HepG2 (cell line): ENCODE results near the gene CNDP1. TPM values are rescaled to one million over a fixed set of nuclear protein-coding genes. Genes with fewer than 3 reads are reported as not detected.

Experiments
- BRCA1 ChIP-seq: sonication (generic); formaldehyde crosslinking; IDR thresholded peaks from 2 replicates; pipeline ENCODE4 v1.4.0; 2020; ENCODE audit warnings: missing genetic modification reagents
- CEBPG ChIP-seq: IDR thresholded peaks from 2 replicates; pipeline ENCODE4 v1.6.1; 2016
- CENPX ChIP-seq: sonication (generic); formaldehyde crosslinking; IDR thresholded peaks from 2 replicates; pipeline ENCODE4 v1.9.0; 2021; ENCODE audit warnings: mild to moderate bottlenecking, missing genetic modification reagents, moderate library complexity
- FOXP1 ChIP-seq, 2 experiments: fragments of 450-650 bp in 1 of 2; IDR thresholded peaks; 2 replicates each; pipeline ENCODE4 v1.6.1; 2017 to 2018; ENCODE audit warnings: antibody characterized with exemption in 1 of 2
- GATA4 ChIP-seq: sonication (generic); IDR thresholded peaks from 2 replicates; pipeline ENCODE4 v1.6.1; 2016; ENCODE audit warnings: antibody characterized with exemption, low read depth, borderline replicate concordance
- HNRNPK ChIP-seq: fragments of 200-400 bp; formaldehyde crosslinking; IDR thresholded peaks from 2 replicates; pipeline ENCODE4 v1.6.1; 2018; ENCODE audit warnings: low read length, low read depth, moderate library complexity, mild to moderate bottlenecking; ENCODE audit not compliant: poor library complexity, severe bottlenecking
- MEIS1 ChIP-seq: sonication (generic); formaldehyde crosslinking; IDR thresholded peaks from 2 replicates; pipeline ENCODE4 v1.9.0; 2021; ENCODE audit warnings: mild to moderate bottlenecking, missing genetic modification reagents, moderate library complexity, borderline replicate concordance
- MIXL1 ChIP-seq: IDR thresholded peaks from 2 replicates; pipeline ENCODE4 v1.6.1; 2016
- PPARG ChIP-seq: conservative IDR thresholded peaks from 2 replicates; pipeline ENCODE4 v1.6.1; 2016; ENCODE audit warnings: missing biosample characterization, missing genetic modification reagents
- RBAK ChIP-seq: sonication (generic); formaldehyde crosslinking; IDR thresholded peaks from 2 replicates; pipeline ENCODE4 v1.5.1; 2020; ENCODE audit warnings: mild to moderate bottlenecking, missing genetic modification reagents
- RFX3 ChIP-seq: IDR thresholded peaks from 2 replicates; pipeline ENCODE4 v1.6.1; 2016; ENCODE audit warnings: missing biosample characterization, missing genetic modification reagents
- SMAD9 ChIP-seq: sonication (generic); formaldehyde crosslinking; IDR thresholded peaks from 2 replicates; pipeline ENCODE4 v1.5.1; 2020; ENCODE audit warnings: mild to moderate bottlenecking, missing genetic modification reagents
- SP140L ChIP-seq: sonication (generic); formaldehyde crosslinking; IDR thresholded peaks from 2 replicates; pipeline ENCODE4 v1.4.0; 2020; ENCODE audit warnings: missing genetic modification reagents, borderline replicate concordance
- TGIF2 ChIP-seq: IDR thresholded peaks from 2 replicates; pipeline ENCODE4 v1.6.1; 2016; ENCODE audit warnings: control low read depth, missing compliant biosample characterization
- ZMYM3 ChIP-seq: sonication (generic); formaldehyde crosslinking; IDR thresholded peaks from 2 replicates; pipeline ENCODE4 v1.5.1; 2020; ENCODE audit warnings: mild to moderate bottlenecking, missing genetic modification reagents
- ZNF142 ChIP-seq: sonication (generic); formaldehyde crosslinking; IDR thresholded peaks from 2 replicates; pipeline ENCODE4 v1.4.0; 2020; ENCODE audit warnings: missing genetic modification reagents
- ZNF431 ChIP-seq: sonication (generic); formaldehyde crosslinking; IDR thresholded peaks from 2 replicates; pipeline ENCODE4 v1.9.0; 2022; ENCODE audit warnings: missing genetic modification reagents, low read depth, mild to moderate bottlenecking, borderline replicate concordance
- ZNF674 ChIP-seq: sonication (generic); formaldehyde crosslinking; IDR thresholded peaks from 2 replicates; pipeline ENCODE4 v1.5.0; 2020; ENCODE audit warnings: low read depth, mild to moderate bottlenecking, missing genetic modification reagents
- ZNF850 ChIP-seq: sonication (generic); formaldehyde crosslinking; conservative IDR thresholded peaks from 2 replicates; pipeline ENCODE4 v1.9.0; 2021; ENCODE audit warnings: mild to moderate bottlenecking, missing genetic modification reagents
- ZSCAN30 ChIP-seq: sonication (generic); formaldehyde crosslinking; IDR thresholded peaks from 2 replicates; pipeline ENCODE4 v1.5.0; 2020; ENCODE audit warnings: mild to moderate bottlenecking, missing genetic modification reagents
- polyA plus RNA-seq, 8 experiments: library from polyadenylated mRNA; depleted of rRNA in 3 of 8; stranded (reverse) in 7 of 8; unstranded in 1 of 8; fragments of >200 nt; fragmentation: Illumina TruSeq in 4 of 8; extraction: Trizol in 4 of 8; gene quantifications; 2 replicates each; pipeline versions ENCODE4 v1.2.1 to v1.2.3, GENCODE V29; 2011 to 2016; ENCODE audit warnings: low read depth in 4 of 8, missing spikeins in 1 of 8, mixed read lengths in 1 of 8; ENCODE audit not compliant: insufficient read depth in 1 of 8
- total RNA-seq, 5 experiments: library from RNA; depleted of rRNA; stranded (reverse); fragments of >200 nt; fragmentation: Illumina TruSeq; extraction: Trizol; gene quantifications; 2 replicates each; pipeline ENCODE4 v1.2.3, GENCODE V29; 2016; ENCODE audit warnings: low read depth in 1 of 5
- TF ChIP-seq, protein P1 (sequence below): sonication (generic); formaldehyde crosslinking; IDR thresholded peaks from 2 replicates; pipeline ENCODE4 v1.5.0; 2020; ENCODE audit warnings: missing genetic modification reagents, mild to moderate bottlenecking, borderline replicate concordance
- TF ChIP-seq, protein P2 (sequence below): sonication (generic); formaldehyde crosslinking; conservative IDR thresholded peaks from 2 replicates; pipeline ENCODE4 v1.4.0; 2020; ENCODE audit warnings: missing genetic modification reagents

Gene CNDP1
- total and polyA plus RNA-seq, 2 of the 13 experiments (the other 11 are each of a cell fraction or from before 2014, with no cell fraction given): 0.01 TPM; not detected in 1

GRCh38 chr18:74541703-74542555 is 7.6 kb downstream of the CNDP1 start (continued):
- TF ChIP-seq SP140L (CRISPR knock-in tag) (no peak; the same call in 1 of the 2 replicates), ZNF674 (0 out of 2 replicates have a peak, but pooled peaks have one; percentile 67), ZMYM3 (peak; percentile 91), TGIF2 (CRISPR knock-in tag) (no peak; the same call in 1 of the 2 replicates), RBAK (CRISPR knock-in tag) (peak; percentile 80), SMAD9 (CRISPR knock-in tag) (no peak), MIXL1 (CRISPR knock-in tag) (peak; percentile 65; the same call in 1 of the 2 replicates), HNRNPK (no peak), ZNF850 (CRISPR knock-in tag) (no peak), RFX3 (no peak), CENPX (CRISPR knock-in tag) (no peak), BRCA1 (CRISPR knock-in tag) (0 out of 2 replicates have a peak, but pooled peaks have one; percentile 39), GATA4 (peak; percentile 74; the same call in 1 of the 2 replicates), ZNF431 (CRISPR knock-in tag) (peak; percentile 77), MEIS1 (CRISPR knock-in tag) (0 out of 2 replicates have a peak, but pooled peaks have one; percentile 71), PPARG (CRISPR knock-in tag) (peak; percentile 97), ZNF142 (no peak), CEBPG (peak; percentile 92), ZSCAN30 (CRISPR knock-in tag) (no peak), FOXP1 (IDR thresholded peaks at IDR 0.05) (no peak), FOXP1 (CRISPR knock-in tag; IDR thresholded peaks at IDR 0.05) (peak; percentile 68)
- TF ChIP-seq, protein P1, sequence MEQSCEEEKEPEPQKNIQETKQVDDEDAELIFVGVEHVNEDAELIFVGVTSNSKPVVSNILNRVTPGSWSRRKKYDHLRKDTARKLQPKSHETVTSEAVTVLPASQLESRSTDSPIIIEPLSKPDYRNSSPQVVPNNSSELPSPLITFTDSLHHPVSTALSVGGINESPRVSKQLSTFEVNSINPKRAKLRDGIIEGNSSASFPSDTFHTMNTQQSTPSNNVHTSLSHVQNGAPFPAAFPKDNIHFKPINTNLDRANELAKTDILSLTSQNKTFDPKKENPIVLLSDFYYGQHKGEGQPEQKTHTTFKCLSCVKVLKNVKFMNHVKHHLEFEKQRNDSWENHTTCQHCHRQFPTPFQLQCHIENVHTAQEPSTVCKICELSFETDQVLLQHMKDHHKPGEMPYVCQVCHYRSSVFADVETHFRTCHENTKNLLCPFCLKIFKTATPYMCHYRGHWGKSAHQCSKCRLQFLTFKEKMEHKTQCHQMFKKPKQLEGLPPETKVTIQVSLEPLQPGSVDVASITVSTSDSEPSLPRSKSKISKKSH (CRISPR knock-in tag): 0 out of 2 replicates have a peak, but pooled peaks have one; percentile 76
- TF ChIP-seq, protein P2, sequence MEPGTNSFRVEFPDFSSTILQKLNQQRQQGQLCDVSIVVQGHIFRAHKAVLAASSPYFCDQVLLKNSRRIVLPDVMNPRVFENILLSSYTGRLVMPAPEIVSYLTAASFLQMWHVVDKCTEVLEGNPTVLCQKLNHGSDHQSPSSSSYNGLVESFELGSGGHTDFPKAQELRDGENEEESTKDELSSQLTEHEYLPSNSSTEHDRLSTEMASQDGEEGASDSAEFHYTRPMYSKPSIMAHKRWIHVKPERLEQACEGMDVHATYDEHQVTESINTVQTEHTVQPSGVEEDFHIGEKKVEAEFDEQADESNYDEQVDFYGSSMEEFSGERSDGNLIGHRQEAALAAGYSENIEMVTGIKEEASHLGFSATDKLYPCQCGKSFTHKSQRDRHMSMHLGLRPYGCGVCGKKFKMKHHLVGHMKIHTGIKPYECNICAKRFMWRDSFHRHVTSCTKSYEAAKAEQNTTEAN: no peak
